GM18861 (cell line): ENCODE measurements around the gene EIF2A.

Experiments
- ATAC-seq: cut with Tn5 transposase; IDR thresholded peaks from one replicate; pipeline ENCODE4 v1.9.1; 2021; ENCODE audit not compliant: unreplicated experiment

The EIF2A gene

DNA sequence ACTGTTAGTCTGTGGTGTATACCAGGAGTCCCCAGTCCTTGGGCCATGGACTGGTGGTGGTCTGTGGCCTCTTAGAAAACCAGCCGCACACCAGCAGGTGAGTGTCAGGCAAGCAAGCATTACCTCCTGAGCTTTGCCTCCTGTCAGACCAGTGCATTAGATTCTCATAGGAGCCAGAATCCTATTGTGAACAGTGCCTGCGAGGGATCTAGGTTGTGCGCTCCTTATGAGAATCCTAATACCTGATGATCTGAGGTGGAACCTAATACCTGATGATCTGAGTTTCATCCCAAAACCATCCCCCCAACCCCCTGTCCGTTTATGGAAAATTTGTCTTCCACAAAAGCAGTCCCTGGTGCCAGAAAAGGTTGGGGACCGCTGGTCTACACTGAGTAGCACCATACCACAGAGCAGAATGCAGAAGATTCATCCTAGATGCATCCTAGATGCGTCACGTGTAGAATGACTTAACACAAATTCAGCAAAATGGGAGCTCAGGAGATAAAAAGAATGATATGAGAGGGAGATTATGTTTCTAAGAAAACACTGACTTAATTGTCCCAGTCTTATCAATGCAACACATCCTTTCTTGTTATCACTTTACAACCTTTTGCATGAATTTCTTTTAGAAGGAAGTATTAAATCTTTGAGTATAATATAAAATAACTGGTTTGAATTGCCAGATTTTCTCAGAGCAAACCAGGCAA is 85.1 kb downstream of the EIF2A start:
- no peak for ATAC-seq

DNA sequence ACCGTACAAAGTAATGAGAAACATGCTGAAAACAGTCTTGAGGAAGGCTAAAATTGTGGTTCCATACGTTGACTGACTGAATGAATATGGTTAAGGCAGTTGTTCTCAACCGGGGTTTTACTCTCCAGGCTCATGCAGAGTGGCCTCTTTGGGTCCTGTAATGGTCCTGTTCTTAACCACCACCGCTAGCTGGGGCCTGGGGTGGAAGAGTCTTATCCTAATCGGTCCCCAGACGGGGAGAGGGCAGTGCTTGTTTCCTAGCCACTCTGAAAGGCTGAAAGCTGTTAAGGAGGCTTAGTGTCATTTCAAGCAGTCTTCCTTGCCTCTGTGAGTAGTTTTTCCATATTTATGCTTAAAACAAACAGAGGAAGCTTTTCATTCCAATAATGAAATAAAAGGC is 88.5 kb downstream of the EIF2A start:
- no peak for ATAC-seq

GRCh38 chr3:150635526-150635925 is 88.9 kb downstream of the EIF2A start:
- ATAC-seq = peak; percentile 90
